ENCODE data around the gene USP15. TPM values are rescaled to one million over a fixed set of nuclear protein-coding genes. Genes with fewer than 3 reads are reported as not detected.
"Not testable (repeated sequence)": the region's sequence is repeated elsewhere in the genome, so short reads cannot be mapped to it uniquely, and the experiment has no call there.

USP15 gene
- total RNA-seq, 1 donor from 2014 or later = 50.9 TPM

GRCh38 chr12:62335796-62336195 lies 75.6 kb downstream of the USP15 start:
- H3K27me3 Mint-ChIP-seq (ENCODE audit: low read depth) = no peaks in the 10 kb centered on the region
- DNase-seq (ENCODE audit: low spot score in 2 of 2, unreplicated experiment in 2 of 2) = no peak
- H3K4me1 Mint-ChIP-seq = no peaks in the 10 kb centered on the region
- peaks cover 37% of the 10 kb centered on the region for H3K36me3 Mint-ChIP-seq
- TF ChIP-seq CTCF (IDR thresholded peaks at IDR 0.05; ENCODE audit: unreplicated experiment) = no peak
- peaks cover 32% of the 10 kb centered on the region for H3K9me3 Mint-ChIP-seq
- no peak overlapping the region for H3K27ac Mint-ChIP-seq
- H3K4me3 Mint-ChIP-seq = no peak overlapping the region

DNA sequence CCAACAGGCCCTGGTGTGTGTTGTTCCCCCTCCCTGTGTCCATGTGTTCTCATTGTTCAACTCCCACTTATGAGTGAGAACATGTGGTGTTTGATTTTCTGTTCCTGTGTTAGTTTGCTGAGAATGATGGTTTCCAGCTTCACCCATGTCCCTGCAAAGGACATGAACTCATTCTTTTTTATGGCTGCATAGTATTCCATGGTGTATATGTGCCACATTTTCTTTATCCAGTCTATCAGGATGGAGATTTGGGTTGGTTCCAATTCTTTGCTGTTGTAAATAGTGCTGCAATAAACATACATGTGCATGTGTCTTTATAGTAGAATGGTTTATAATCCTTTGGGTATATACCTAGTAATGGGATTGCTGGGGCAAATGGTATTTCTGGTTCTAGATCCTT lies 77.4 kb downstream of the USP15 start:
- not testable (repeated sequence) for H3K4me3 Mint-ChIP-seq; H3K27me3 Mint-ChIP-seq (ENCODE audit: low read depth); H3K27ac Mint-ChIP-seq; DNase-seq (ENCODE audit: low spot score in 2 of 2, unreplicated experiment in 2 of 2); H3K4me1 Mint-ChIP-seq
- Mint-ChIP-seq H3K36me3 (peaks cover 49% of the 10 kb centered on the region), H3K9me3 (peaks cover 36% of the 10 kb centered on the region)

GRCh38 chr12:62342614-62343303 lies 82.6 kb downstream of the USP15 start:
- H3K4me1 Mint-ChIP-seq; DNase-seq (ENCODE audit: low spot score in 2 of 2, unreplicated experiment in 2 of 2); H3K27ac Mint-ChIP-seq; H3K27me3 Mint-ChIP-seq (ENCODE audit: low read depth); H3K4me3 Mint-ChIP-seq: not testable (repeated sequence)
- Mint-ChIP-seq H3K36me3 (peaks cover 74% of the 10 kb centered on the region), H3K9me3 (peaks cover 47% of the 10 kb centered on the region)

DNA sequence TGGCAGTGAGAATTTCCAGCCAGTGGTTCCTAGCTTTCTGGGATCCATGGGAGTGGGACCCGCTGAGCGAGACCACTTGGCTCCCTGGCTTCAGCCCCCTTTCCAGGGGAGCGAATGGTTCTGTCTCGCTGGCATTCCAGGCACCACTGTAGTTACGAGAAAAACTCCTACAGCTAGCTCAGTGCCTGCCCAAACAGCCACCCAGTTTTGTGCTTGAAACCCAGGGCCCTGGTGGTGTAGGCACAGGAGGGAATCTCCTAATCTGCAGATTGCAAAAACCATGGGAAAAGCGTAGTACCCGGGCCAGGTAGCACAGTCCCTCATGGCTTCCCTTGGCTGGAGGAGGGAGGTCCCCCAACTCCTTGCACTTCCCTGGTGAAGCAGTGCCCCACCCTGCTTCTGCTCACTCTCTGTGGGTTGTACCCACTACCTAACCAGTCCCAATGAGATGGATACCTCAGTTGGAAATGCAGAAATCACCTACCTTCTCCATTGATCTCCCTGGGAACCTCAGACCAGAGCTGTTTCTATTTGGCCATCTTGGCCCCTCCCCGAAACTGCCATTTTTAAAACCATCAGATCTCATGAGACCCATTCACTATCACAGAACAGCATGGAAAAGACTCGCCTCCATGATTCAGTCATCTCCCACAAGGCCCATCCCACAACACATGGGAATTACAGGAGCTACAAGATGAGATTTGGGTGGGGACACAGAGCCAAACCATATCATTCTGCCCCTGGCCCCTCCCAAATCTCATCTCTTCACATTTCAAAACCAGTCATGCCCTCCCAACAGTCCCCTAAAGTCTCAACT lies 83.3 kb downstream of the USP15 start:
- not testable (repeated sequence) for H3K27ac Mint-ChIP-seq; H3K27me3 Mint-ChIP-seq (ENCODE audit: low read depth); H3K4me1 Mint-ChIP-seq; DNase-seq (ENCODE audit: low spot score in 2 of 2, unreplicated experiment in 2 of 2); H3K4me3 Mint-ChIP-seq
- Mint-ChIP-seq H3K36me3 (peaks cover 66% of the 10 kb centered on the region), H3K9me3 (peaks cover 39% of the 10 kb centered on the region)

GRCh38 chr12:62344731-62345556 lies 84.7 kb downstream of the USP15 start:
- peaks cover 30% of the 10 kb centered on the region for H3K9me3 Mint-ChIP-seq
- not testable (repeated sequence) for H3K27me3 Mint-ChIP-seq (ENCODE audit: low read depth); DNase-seq (ENCODE audit: low spot score in 2 of 2, unreplicated experiment in 2 of 2); H3K27ac Mint-ChIP-seq; H3K4me1 Mint-ChIP-seq; H3K4me3 Mint-ChIP-seq
- peaks cover 59% of the 10 kb centered on the region for H3K36me3 Mint-ChIP-seq

DNA sequence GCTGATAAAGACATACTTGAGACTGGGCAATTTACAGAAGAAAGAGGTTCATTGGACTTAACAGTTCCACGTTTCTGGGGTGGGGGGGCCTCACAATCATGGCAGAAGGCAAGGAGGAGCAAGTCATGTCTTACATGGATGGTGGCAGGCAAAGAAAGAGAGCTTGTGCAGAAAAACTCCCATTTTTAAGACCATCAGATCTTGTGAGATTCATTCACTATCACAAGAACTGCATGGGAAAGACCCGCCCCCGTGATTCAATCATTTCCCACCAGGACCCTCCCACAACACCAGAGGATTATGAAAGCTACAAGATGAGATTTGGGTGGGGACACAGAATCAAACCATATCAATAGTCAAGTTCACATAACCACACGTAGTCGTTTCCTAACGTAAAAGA lies 85.5 kb downstream of the USP15 start:
- no peak overlapping the region for H3K4me3 Mint-ChIP-seq
- TF ChIP-seq CTCF (IDR thresholded peaks at IDR 0.05; ENCODE audit: unreplicated experiment) = no peak
- H3K36me3 Mint-ChIP-seq = peaks cover 52% of the 10 kb centered on the region
- no peak overlapping the region for H3K27ac Mint-ChIP-seq
- no peaks in the 10 kb centered on the region for H3K27me3 Mint-ChIP-seq (ENCODE audit: low read depth)
- no peaks in the 10 kb centered on the region for H3K4me1 Mint-ChIP-seq
- no peak for DNase-seq (ENCODE audit: low spot score in 2 of 2, unreplicated experiment in 2 of 2)
- H3K9me3 Mint-ChIP-seq = peaks cover 23% of the 10 kb centered on the region

- no peaks in the 10 kb centered on the region for H3K27me3 Mint-ChIP-seq (ENCODE audit: low read depth)
- no peak overlapping the region for H3K4me3 Mint-ChIP-seq
- no peaks in the 10 kb centered on the region for H3K4me1 Mint-ChIP-seq
- no peak for DNase-seq (ENCODE audit: low spot score in 2 of 2, unreplicated experiment in 2 of 2)
- peaks cover 17% of the 10 kb centered on the region for H3K9me3 Mint-ChIP-seq
- H3K27ac Mint-ChIP-seq = no peak overlapping the region
- no peak for TF ChIP-seq CTCF (IDR thresholded peaks at IDR 0.05; ENCODE audit: unreplicated experiment)
- peaks cover 43% of the 10 kb centered on the region for H3K36me3 Mint-ChIP-seq
Observed at GRCh38 chr12:62346817-62347216, 86.6 kb downstream of the USP15 start.

Measured in mesothelial cell of epicardium (in vitro differentiated cells).